Activated T-cell treated with anti-CD3 and anti-CD28 coated beads, Interleukin-2, amount 50 U/mL, for 48 hours (primary cell): Measurements from ENCODE around the gene DENND6B.
"Not testable (repeated sequence)": the region's sequence is repeated elsewhere in the genome, so short reads cannot be mapped to it uniquely, and the experiment has no call there.

ENCODE experiments used
- DNase-seq, 2 experiments: peaks; one replicate each; pipeline ENCODE4 v3.0.0-alpha.2; 2020

The DENND6B gene

GRCh38 chr22:50338860-50339462, 12.1 kb upstream of the DENND6B start:
- no peak for DNase-seq

DNA sequence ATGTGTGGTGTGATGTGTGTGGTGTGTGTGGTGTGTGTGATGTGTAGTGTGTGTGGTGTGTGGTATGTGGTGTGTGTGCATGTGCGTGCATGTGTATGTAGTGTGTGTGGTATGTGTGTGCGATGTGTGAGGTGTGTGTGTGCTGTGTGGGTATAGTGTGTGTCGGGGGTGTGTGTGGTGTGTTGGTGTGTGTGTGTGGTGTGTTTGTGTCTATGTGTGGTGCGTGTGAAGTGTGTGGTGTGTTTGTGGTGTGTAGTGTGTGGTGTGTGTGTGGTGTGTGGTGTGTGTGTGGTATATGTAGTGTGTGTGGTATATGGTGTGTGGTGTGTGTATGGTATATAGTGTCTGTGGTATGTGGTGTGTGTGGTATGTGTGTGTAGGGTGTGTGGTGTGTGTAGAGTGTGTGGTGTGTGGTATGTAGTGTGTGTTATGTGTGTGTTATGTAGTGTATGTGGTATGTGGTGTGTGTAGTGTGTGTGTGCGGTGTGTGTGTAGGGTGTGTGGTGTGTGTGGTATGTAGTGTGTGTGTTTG, 11.3 kb upstream of the DENND6B start:
- no peak for DNase-seq

DNA sequence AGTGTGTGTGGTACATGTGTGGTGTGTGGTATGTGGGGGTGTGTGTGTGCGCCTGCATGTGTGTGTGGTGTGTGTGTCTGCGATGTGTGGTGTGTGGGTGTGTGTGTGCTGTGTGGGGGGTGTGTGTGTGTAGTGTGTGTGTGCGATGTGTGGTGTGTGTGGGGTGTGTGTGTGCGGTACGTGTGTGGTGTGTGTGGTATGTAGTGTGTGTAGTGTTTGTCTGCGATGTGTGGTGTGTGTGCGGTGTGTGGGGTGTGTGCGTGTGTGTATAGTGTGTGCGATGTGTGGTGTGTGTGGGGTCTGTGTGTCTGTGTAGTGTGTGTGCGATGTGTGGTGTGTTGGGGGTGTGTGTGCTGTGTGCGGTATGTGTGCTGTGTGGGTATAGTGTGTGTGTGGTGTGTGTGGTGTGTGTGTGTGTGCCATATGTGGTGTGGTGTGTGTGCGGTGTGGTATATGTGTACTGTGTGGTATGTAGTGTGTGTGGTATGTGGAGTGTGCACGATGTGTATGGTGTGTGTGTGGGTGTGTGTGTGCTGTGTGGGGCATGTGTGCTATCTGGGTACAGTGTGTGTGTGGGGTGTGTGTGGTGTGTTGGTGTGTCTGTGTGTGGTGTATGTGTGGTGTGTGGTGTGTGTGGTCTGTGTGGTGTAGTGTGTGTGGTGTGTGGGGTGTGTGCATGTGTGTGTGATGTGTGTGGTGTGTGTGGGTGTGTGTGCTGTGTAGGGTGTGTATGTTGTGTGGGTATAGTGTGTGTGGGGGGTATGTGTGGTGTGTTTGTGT, 10.6 kb upstream of the DENND6B start:
- no peak for DNase-seq

DNA sequence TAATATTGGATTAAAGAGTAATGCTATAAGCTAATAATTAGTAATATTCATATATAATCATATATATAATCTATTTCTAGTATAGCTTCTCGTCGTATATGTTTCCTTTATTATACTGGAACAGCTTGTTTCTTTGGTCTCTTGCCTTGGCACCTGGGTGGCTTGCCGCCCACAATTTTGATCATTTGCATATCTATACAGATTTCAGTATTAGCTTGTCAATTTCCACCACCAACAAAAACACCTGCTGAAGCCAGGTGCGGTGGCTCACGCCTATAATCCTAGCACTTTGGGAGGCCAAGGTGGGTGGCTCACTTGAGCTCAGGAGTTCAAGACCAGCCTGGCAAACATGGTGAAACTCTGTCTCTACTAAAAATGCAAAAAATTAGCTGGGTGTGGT, 7.6 kb upstream of the DENND6B start:
- DNase-seq = not testable (repeated sequence)

DNA sequence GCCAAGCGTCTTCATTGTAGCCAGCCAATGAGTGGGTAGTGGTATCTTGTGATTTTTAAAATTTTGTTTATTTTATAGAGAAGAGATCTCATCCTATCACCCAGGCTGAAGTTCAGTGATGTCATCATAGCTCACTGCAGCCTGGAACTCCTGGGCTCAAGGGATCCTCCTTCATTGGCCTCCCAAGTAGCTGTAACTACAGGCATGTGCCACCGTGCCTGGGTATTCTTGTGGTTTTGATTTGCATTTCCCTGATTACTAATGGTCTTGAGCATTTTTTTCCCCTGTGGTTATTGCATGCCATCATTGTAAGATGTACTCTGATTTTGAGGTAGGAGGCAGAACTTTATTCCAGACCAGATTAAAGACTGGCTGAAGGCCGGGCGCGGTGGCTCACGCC, 2.4 kb upstream of the DENND6B start:
- no peak for DNase-seq

DNA sequence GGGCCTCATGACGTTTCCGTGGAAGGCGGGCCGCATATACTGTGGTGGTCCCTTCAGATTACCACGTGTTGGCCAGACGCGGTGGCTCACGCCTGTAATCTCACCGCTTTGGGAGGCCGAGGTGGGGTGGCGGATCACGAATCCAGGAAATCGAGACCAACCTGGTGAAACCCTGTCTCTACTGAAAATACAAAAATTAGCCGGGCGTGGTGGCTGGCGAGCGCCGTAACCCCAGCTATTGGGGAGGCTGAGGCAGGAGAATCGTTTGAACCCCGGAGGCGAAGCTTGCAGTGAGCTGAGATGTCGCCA, 853 bp upstream of the DENND6B start:
- DNase-seq = no peak

GRCh38 chr22:50326225-50326955, 422 bp downstream of the DENND6B start:
- DNase-seq = no peak

GRCh38 chr22:50325444-50326224, 1.2 kb downstream of the DENND6B start:
- DNase-seq = no peak

DNA sequence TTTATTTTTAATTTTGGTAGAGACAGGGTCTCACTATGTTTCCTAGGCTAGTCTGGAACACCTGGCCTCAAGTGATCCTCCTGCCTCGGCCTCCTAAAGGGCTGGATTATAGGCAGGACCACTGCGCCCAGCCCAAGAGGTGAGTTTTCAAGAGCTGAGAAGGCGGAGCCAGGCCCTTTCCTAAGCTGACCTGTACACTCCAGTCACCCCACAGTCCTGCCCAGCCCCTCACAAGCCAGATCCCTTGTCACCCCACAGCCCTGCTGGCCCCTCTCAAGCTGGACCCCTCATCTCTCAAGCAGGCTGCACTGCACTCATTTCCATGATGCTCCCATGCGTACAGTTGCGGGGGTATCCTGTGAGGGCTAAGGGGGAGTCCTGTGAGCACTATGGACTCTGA, 2.9 kb downstream of the DENND6B start:
- no peak for DNase-seq

DNA sequence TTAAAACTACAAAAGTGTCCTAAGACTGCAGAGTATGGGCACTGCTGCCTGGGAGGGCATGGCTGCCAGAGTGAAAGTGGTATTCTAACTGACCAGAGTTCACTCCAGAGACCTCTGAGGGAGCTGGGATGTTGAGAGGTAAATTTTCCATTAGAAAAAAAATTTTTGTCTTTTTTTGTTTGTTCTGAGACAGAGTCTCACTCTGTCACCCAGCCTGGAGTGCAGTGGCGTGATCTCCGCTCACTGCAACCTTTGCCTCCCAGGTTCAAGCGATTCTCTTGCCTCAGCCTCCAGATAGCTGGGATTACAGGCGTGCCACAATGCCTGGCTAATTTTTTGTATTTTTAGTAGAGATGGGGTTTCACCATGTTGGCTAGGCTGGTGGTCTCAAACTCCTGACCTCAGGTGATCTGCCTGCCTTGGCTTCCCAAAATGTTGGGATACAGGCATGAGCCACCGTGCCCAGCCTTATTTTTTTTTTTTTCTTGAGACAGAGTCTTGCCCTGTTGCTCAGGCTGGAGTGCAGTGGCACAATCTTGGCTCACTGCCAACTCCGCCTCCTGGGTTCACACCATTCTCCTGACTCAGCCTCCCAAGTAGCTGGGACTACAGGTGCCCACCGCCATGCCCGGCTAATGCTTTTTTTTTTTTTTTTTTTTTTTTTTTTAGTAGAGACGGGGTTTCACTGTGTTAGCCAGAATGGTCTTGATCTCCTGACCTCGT, 4.3 kb downstream of the DENND6B start:
- not testable (repeated sequence) for DNase-seq

GRCh38 chr22:50320671-50321325, 6.0 kb downstream of the DENND6B start:
- no peak for DNase-seq

DNA sequence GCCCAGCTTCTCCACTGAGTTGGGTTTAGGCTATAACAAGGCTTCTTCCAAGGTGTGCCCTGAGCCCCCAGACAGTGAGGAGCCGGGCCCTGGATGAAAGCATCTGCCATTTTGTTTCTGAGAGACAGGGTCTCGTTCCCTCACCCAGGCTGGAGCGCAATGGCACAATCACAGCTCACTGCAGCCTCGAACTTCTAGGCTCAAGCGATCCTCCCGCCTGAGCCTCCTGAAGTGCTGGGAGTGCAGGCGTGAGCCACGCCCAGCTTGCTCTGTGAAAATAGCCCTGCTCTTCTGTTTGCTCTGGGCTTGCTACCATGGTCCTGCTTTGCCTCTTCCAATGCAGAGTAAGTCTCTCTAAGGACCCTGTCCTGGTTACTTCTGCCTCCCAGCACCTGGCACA, 6.7 kb downstream of the DENND6B start:
- DNase-seq = no peak

GRCh38 chr22:50319503-50319951, 7.3 kb downstream of the DENND6B start:
- DNase-seq = no peak

DNA sequence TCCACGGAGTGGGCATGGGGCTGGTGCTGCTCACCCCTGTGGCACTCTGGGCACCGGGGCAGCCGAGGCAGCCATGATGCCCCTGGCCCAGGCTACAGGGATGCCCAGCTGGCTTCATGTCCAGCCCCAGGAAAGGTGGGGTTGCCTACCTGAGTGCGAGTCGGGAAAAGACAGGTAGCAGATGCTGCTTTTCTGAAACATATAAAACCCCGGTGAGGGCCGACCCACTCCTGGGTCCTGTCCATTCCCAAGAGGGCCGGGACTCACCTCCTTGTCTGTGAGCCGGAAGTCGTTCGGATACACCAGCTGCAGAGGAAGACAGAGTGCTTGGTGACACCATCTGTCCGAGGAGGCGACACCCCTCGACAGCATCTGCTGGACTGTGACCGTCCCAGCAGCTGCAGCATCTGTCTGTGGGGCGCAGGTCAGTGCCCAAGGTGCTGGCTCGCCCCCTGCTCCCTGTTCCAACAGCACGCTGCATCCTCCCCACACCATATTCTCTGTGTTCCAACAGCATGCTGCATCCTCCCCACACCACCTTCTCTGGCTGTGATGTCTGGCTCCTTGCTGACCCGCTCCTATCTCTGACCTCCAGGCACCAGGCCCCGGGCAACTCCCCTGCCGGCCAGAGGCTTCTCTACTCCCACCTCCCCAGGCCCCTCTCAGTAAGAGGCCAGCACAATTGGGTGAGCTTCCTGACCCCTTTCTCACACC, 8.0 kb downstream of the DENND6B start:
- DNase-seq = no peak

- DNase-seq = no peak
Measured at GRCh38 chr22:50318356-50318697, 8.5 kb downstream of the DENND6B start.

GRCh38 chr22:50317674-50318073, 9.1 kb downstream of the DENND6B start:
- DNase-seq = no peak

DNA sequence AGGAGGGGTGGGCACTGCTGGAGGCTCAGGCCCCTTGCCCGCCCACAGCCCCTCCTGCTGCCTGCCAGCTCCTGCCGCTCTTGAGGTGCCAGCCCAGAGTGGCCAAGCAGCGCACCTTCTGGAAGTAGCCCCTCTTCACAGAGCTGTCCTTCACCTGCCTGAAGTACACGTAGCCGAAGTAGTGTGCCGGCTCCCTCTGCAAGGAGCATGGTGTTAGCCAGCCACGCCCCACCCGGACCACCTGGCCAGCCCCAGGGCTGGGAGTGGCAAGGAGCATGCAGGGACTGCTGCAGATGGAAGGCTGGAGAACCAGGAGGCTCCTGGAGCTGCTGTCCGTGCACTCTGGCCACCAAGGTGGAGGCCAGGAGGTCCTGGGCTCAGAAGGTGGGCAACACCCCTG, 9.6 kb downstream of the DENND6B start:
- no peak for DNase-seq

DNA sequence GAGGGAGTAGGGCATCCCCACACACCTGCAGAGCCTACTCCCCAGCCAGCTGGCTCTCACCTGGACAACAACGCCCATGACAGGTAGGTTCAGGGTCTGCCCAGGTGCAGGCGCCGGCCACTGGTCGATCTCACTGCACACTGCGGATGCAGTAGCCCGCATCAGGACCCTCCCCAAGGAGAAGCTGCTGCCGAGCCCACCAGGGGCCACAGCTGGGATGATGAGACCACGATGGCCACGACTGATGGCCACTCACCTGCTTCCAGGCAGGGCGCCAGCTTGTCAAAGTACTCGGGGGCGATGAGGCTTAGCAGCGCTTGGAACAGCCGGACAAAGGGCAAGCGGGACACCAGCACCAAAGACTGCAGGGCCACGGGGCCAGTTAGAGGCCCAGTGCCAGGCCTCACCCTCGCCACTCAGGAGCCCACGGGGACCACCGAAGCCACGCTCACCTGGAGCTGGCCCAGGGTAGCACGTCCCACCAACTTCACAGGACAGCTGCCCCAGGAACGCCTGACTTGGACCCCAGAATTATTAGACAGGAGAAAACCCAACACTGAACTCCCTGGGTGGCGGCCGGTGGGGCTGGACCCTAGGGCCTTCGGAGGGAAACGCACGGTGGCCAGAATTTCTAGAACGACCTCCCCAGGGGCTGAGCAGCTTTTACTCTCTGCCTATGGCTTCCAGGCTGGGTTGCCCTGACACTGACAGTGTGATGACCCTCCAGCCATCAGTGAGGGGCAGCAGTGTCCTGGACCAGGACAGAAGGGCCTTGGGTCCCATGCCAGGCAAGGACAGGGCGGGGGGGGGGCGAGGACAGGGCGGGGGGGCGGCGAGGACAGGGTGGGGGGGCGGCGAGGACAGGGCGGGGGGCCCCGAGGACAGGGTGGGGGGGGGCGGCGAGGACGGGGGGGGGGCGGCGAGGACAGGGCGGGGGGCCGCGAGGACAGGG, 10.4 kb downstream of the DENND6B start:
- DNase-seq = no peak

DNA sequence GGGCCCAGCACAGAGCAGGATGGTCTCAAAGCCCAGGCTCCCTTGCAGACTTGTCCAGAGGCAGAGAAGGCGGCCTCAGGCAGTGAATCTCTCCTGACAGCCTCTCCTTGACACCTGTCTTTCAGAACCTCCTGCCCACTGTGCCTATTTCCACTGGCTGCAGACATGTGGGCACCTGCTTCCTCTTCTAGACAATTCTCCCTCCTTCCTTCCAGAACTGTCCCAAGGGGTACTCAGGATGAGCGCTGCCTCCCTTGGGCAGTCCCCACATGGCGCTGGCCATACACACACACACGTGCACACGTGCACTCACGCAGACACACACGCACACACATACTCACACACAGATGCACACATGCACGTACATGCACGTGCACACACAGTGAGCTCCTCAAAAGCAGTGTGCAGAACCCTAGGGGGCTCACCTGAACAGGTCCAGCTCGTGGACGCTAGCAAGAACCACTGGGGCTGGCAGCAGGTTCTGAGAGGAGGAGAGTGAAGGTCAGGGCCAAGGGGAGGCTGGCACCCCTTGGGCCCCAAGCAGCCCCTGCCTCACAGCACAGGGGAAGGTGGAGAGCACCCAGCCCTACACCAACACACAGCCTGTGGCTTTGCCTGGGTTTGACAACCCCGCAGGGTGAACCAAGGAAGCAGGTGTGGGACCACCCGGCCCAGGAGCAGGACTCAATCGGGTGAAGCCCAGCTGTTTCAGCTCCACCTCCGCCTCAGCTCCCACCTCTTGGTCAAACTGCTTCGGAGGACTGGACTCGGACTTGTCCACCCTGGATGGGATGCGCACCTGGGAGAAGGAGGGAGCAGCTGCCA, 11.3 kb downstream of the DENND6B start:
- DNase-seq = no peak
